ENCODE data around the gene RIOK3.
"Not testable (repeated sequence)": the region's sequence is repeated elsewhere in the genome, so short reads cannot be mapped to it uniquely, and the experiment has no call there.

Gene RIOK3

DNA sequence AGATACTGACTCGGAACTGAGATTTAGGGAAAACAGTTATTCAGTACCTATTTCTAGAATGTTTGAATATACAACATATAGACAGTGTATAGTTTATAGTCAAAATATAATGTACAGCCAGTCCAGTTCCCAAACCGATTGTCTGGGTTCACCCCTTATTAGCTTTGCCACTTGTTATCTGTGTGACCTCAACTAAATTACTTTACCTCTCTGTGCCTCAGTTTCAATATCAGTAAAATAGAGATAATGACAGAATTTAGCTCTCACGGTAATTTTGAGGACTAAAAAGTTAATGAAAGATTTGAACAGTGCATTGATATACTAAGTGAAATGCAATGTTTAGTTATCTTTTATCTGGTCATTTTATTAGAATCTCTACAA, 750 bp upstream of the RIOK3 start:
- no peak for DNase-seq

DNA sequence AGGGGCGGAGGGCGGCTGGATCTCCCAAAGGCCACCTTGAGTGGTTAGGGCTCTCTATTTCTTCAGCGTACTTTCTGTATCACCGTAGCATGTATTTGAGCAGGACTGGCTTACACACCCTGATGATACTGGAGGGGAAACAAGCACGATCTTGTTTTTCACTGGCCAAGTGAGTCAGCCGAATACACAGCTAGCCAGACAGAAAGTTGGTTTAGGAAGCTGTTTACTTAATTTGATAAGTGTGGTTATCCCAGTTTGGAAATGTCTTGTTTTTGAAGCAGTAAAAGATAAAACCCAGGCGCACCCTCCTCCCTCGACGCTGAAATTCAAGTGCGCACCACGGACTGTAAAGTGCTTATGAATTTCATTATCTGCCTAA, 582 bp downstream of the RIOK3 start:
- DNase-seq: no peak

DNA sequence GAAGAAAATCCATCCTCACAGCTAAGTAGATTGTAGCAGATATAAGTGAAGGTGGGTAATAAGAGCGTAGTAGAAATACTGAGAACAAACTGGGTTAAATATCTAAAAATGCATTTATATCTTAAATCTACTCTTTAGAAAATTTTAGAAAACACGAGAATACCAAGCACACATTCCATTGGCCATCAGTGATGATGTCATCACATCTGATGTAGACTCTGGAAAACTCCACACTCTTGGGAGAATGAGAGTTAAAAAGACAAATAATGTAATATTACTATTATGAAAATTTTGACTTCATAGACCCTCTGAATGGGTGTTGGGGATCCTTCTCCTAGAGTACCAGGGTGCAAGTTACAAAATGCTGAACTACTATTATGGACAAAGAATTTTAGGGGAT, 3.7 kb downstream of the RIOK3 start:
- DNase-seq: no peak

DNA sequence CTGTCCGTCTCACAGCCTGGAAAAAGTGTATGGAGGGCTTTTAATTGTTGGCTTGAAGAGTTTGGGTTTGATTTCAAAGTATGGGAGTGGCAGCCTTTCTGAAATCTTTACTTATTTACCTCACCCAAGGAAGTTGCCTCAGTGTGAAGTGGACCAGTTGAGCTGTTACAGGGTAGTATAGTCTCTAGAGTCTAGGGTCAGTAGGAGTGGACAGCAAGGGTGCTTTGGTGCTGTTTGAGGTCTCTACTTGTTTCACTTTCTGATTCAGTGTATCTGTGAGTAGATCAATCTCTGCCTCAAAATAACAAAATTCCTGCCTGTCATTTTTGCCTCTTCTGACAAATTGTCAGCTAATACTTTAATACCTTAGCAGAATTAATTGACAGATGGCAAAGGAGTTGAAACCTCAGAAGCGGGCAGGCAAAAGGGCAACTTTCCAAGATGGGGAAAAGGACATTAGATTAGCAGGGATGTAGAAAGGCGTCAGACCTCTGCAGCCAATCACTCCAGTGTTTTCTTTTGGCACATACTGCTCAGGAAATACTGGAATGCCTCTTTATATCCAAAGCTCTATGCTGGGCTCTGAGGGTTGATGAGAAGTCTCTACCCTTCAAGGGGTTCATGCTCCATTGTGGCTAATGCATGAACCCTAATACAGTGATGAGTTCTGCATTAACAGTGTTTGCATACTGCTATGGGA, 5.9 kb downstream of the RIOK3 start:
- DNase-seq: no peak

DNA sequence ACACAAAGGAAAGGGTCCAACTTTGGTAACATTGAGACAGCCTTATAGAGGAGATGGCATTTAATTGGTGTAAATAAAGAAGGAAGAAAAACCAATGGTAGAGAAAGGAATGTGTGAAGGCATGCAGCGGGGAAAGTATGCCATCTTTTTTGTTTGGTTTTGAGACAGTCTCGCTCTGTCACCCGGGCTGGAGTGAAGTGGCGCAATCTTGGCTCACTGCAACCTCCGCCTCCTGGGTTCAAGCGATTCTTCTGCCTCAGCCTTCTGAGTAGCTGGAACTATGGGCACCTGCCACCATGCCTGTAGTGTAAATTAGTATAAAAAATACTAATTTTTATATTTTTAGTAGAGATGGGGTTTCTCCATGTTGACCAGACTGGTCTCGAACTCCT, 6.4 kb downstream of the RIOK3 start:
- no peak for DNase-seq

DNA sequence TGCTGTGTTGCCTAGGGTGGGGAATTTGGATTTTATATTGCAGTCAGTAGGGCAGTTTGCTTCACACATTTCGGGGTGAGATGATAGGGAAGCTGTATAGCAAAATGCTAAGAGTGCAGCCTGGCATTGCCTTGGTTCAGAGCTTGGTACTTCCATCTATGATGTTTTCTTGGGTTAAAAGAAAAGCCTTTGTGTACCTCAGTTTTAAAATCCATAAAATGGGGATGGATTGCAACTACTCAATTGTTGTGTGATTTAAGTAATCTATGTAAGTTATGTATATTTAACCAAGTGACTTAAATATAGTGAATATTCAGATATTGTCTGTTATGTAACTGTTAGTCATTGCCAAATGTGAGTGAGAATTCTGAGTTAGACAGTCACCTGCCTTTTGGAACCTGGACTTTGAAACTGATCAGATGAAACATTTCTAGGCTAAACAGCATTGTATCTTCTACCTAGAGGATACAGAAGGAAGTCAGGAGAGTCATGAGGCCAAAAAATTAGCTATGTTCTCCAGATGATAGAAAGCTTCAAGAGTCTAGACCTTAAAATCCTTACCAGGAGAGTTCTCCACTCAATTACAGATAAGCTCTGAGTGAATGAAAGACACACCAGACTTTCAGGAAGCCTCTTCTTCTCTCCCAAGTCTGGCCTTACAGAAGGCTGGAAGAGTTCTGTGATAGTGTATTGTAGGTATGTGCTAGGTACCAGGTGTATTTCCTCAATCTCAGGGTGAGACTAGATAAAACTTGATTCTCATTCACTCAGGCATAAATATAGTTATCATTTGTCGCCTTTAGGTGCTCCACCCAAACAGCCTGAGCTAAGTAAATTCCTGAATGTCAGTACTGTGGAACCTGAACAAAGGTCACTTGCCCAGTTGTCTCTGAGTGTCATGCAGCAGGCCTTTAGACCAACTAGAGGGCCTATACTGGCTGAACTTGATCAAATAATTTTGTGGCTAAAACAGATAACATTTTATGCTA, 7.5 kb downstream of the RIOK3 start:
- no peak for DNase-seq

DNA sequence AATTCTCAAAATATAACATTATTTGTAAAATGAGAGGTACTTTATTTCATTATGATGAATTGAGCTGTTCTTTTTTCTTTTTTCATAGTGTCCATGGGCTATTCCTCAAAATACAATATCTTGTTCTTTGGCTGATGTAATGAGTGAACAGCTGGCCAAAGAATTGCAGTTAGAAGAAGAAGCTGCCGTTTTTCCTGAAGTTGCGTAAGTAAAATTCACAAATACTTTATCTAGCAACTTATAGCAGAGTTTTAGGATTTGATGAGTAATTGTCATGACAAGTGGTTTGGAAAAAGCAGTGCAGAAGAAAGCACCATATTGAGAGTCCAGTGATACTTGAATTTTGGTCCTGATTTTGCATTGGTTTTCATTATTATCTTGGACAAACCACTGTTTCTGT, 9.8 kb downstream of the RIOK3 start:
- DNase-seq: no peak

DNA sequence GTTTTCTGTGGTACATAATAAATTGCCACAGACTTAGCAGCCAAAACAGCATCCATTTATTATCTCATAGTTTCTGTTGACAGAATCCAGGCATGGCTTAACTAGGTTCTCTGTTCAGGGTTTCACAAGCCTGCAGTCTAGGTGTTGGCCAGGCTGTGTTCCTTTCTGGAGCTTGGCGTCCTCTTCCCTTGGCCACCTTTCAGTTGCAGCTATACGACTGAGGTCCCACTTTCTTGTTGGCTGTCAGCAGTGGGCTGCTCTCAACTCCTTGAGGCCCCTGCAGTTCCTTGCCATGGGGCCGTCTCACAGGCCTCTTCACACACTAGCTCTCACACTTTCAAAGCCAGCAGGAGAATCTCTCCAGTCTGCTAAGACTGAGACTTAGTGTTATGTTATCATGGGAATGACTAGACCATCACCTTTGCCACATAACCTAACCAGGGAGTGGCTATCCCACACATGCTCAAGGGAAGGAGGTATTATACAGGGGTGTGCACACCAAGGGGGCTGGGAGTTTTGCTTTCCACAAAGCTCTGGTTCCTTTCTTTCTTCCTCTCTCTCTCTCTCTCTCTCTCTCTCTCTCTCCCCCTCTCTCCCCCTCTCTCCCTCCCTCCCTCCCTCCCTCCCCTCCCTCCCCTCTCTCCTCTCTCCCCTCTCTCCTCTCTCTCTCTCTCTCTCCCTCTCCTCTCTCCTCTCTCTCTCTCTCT, 15.8 kb downstream of the RIOK3 start:
- DNase-seq: no peak

DNA sequence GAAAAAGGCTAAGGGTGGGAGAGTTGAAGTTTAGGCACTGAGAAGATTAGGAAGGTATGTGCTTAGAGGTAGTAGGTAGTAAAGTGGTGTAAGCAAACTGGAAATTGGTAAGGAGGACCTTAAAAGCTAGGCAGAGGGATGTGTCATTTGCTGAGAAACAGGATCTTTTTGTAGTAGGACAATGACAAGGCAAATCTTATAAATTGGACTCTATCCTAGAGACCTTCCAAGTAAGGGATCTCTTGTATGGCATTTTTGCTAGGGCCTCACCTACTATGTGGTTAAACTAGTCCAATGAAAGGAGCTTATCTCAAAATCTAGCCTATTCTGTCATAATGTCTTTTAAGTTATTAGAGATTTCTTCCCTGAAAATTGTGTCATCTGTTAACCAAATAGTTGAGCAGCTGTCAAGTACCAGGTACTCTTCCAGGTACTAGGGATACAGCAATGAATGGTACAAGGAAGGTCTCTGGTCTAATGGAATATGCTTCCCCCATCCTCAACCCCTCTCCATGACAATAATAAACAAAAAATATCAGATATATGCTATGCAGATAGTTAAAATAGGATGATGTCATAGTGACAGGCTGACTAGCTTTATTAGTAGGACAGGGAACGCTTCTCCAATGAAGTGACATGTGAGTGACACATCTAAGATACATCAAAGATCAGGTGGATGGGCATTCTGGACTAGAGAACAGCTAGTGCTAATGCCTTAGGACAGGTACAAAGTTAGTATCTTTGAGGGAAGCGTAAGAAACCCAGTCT, 17.7 kb downstream of the RIOK3 start:
- no peak for DNase-seq

DNA sequence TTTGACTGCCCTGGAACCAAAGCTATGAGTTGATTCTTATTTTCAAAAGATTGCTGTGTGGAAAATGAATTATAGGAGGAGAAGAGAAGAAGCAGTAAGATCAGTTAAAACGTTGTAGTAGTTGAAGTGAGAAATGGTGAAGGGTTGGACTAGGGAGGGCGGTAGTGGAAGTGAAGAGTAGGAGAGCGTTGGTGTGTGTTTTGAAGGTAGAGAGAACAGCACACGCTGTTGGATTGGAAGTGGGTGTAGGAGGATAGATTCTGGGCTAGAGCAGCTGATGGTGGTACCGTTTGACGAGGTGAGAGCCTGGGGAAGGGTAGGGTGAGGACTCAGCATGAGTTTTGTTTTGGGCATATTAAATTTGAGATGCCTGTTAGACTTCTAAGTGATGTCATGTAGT, 18.4 kb downstream of the RIOK3 start:
- no peak for DNase-seq

DNA sequence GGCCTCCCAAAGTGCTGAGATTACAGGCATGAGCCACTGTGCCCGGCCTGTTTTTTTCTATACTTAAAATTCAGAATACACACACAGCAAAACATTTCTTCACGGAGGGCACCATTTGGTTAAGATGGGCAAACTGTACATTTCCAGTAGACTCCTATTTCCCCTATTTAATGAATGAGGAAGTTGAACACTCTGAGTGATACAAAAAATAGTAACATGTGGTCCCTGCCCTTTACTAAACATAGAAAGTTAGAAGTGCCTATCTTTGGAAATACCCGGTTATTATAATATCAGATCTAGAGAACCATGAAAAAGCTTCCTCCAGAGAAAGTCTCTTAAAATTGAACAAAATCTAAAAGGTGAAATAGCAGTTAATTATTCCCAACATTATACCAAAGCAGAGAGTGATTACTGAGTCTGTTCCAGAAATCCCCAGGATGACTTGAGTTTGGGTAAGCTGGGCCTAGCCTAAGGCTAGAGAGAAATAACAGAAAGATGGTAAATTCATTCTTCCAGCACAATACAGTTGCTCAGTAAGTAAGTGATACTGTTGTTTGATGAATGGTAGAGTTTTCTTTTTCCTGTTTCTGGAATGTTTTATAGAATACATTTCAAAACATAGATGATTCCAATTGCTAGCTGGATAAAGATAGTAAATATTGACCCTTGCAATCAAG, 26.9 kb downstream of the RIOK3 start:
- DNase-seq: no peak

DNA sequence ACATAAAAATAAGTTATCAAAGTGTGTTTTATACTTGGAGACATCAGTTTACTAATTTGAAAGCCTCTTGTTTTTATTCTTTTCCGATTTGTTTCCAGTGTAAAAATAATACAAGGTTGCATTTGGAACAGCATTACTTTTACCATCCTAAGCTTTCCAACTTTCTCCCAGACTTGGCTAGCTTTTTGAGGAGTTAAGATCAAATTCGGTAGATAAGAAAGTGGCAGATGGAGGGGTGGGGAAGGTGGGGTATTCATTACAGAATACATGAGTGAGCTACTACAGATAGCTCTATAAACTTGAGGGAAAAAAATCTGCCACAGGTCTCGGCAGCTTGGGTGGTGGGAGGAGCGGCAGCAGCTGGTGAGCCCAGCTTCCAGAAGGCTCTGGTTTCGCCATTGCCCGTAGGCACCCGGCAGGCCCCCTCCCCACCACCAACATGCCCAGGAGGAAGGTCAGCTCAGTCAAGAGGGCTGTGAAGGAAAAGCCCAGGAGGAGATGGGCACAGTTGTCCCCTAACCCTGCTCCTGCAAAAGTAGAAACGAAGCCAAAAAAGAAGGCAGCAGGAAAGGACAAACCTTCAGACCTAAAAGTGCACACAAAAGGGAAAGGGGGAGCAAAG, 31.6 kb downstream of the RIOK3 start:
- no peak for DNase-seq

DNA sequence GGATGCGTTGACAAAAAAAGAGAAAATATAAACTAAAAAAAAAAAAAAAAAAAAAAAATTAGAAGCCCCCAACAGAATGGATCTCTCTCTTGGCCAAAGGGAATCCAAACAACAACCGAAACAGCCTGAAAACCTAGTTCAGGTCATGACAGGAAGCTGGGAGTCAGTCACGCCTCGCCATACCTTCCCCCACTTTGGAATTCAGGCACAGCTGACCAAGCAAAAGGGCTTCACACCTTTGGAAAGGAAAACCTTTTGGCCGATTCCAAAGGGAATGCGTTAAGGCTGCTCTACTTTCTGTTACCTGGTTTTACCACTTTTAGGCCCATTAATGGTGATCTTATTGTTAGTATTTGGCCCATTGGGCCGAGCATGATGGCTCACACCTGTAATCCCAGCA, 32.3 kb downstream of the RIOK3 start:
- no peak for DNase-seq

DNA sequence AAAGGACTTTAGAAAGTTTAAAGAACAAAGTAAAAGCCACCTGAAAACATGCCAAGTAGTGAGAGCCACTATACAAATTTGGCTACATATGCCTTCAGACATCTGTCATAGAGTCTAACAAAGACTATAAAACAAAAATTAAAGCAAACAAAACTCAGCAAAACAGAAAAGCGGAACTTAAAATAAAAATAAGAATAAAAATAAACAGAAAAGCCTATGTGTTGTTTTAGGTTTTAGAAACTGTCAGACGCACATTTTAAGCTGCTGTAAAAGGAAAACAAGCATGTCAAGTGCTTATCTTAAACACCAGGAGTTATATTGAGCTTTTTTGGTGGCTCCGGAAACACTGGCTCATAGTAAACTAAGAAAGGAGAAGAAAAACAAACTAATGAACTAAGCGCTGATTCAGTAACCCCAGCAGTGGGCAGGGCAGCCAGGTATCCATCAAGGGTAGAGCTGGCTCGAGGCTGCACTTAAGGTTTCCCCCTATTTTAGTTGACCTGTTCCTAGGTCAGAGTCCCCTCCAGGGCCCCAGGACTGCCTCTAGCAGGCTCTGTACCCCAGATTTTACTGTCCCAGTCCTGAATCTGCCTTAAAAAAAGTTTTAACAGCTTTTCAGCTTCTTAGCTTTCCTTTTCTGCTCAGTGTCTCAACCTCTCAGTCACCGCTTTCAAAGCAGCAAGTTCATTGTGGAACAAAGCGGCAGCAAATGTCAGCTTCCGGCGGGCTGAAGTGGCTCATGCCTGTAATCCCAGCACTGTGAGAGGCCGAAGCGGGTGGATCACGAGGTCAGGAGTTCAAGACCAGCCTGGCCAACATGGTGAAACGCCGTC, 34.9 kb downstream of the RIOK3 start:
- no peak for DNase-seq

DNA sequence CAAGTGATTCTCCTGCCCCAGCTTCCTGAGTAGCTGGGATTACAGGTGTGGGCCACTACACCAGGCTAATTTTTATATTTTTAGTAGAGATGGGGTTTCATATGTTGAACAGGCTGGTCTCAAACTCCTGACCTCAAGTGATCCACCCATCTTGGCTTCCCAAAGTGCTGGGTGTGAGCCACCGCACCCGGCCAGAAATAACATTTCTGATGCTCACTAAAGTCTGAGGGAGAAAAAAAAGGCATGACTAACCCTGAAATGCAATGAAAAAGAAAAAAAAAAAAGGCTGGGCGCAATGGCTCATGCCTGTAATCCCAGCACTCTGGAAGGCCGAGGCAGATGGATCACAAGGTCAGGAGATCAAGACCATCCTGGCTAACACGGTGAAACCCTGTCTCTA, 36.5 kb downstream of the RIOK3 start:
- DNase-seq: not testable (repeated sequence)

DNA sequence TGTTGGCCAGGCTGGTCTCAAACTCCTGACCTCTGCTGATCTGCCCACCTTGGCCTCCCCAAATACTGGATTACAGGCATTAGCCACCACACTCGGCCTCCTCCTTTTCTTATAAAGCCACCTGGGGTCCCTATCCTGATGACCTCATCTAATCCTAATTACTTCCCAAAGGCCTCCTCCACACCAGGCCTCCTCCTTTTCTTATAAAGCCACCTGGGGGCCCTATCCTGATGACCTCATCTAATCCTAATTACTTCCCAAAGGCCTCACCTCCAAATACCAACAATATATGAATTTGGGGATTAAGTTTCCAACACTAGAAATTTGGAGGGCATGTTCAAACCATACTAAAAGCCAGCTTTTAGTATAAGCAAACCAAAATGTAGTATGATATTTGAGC, 40.6 kb downstream of the RIOK3 start:
- no peak for DNase-seq

DNA sequence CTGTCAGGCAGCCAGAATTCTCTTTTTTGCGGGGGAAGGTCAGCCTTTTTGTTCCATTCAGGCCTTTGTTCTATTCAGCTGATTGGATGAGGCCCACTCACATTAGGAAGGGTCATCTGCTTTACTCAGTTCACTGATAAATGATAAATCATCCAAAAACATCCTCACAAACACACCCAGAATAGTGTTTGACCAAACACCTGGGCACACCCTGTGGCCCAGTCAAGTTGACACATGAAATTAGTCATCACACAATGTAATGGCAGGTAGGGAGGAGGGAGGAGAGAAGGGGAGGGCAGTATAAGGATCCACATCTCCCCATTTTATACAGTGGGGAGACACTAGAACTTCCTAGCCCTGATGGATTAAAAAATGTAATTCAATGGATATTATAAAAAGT, 41.9 kb downstream of the RIOK3 start:
- DNase-seq: no peak

DNA sequence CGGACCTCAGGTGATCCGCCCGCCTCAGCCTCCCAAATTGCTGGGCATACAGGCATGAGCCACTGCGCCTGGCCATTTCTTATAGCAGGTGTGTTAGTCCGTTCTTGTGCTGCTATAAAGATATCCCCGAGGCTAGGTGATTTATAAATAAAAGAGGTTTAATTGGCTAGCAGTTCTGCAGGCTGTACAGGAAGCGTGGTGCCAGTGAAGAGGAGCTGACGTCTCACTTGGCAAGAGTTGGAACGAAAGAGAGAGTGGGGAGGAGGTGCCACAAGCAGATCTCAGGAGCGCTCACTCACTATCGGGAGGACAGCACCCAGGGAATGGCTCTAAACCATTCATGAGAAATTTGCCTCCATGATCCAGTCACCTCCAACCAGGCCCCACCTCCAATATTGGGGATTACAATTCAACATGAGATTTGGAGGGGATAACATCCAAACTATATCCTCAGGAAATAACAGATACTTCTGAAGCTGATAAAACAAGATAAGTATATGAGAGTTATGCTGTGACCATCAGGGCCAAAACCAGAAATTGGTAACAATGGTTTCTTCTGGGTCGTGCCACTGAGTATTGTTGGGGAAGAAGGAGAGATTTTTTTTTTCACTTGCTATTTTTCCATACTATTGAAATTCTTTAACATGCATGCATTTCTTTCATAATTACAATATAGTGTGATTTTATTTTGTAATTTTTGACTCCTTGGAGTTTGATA, 42.8 kb downstream of the RIOK3 start:
- DNase-seq: no peak

DNA sequence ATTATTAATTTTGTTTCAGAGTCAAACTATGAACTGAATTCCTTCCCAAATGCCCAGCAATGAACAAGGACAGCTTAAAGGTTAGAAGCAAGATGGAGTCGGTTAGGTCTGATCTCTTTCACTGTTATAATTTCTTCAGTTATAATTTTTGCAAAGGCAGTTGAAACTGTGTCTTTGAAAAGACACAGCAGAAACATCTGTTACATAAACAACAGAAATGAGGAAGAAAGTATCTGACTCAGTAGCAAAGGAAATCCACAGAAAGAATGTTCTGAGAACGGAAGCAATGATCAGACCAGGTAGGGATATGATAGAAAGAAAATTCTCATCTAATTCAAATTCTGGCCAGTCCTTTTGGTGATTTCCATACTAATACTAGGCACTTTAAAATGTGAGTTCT, 45.0 kb downstream of the RIOK3 start:
- DNase-seq: no peak

DNA sequence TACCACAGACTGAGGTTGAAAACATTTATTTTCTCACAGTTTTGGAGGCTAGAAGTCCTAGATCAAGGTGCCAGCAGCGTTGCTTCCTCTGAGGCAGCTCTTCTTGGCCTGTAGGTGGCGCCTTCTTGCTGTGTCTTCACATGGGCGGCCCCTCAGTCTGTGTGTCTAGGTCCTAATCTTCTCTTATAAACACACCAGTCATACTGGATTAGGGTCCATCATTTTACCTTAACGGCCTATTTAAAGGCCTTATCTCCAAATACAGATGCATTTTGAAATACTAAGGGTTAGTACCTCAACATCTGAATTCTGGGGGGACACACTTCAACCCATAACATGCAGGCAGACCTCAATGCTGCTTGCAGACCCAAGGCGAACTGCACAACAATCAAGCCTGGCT, 45.8 kb downstream of the RIOK3 start:
- DNase-seq: peak; percentile 48
